GM12892 (cell line): ENCODE results near the gene ABLIM3.

ENCODE experiments used
- POLR2A ChIP-seq: IDR thresholded peaks from 2 replicates; pipeline ENCODE4 v1.6.1; 2011; ENCODE audit warnings: low read depth, low read length, control low read depth
- POLR2AphosphoS5 ChIP-seq: IDR thresholded peaks from 2 replicates; pipeline ENCODE4 v1.6.1; 2011; ENCODE audit warnings: low read depth, low read length, control low read depth
- TAF1 ChIP-seq: IDR thresholded peaks from 2 replicates; pipeline ENCODE4 v1.6.1; 2011; ENCODE audit warnings: low read depth, mild to moderate bottlenecking, control low read depth, low read length, borderline replicate concordance

GRCh38 chr5:149161026-149161687, 19.9 kb downstream of the ABLIM3 start:
- TF ChIP-seq POLR2AphosphoS5 (no peak), POLR2A (no peak), TAF1 (no peak)
